Heart left ventricle (tissue), 16 donors: ENCODE data around the gene HACE1. TPM values are rescaled to one million over a fixed set of nuclear protein-coding genes. Genes with fewer than 3 reads are reported as not detected.

Experiments used
- ATAC-seq, 4 donors: fragments of 200-7000 bp; cut with Tn5 transposase; one replicate each; pipeline ENCODE4 v1.9.1; 2020 to 2022; ENCODE audit warnings: moderate library complexity in 4 of 4, mild to moderate bottlenecking in 3 of 4, moderate number of reproducible peaks in 1 of 4
- DNase-seq, 5 donors: peaks; one replicate each; pipeline ENCODE4 v3.0.0-alpha.2; 2020
- H3K27ac ChIP-seq, 12 donors: fragments of 200-600 bp; sonication (generic) in 4 of 12; one replicate each; pipeline versions ENCODE4 v1.5.0 to v1.8.0; 2016 to 2022; ENCODE audit warnings: mild to moderate bottlenecking in 2 of 12
- H3K27me3 ChIP-seq, 9 donors: fragments of 200-600 bp; sonication (generic) in 2 of 9; one replicate each; pipeline versions ENCODE4 v1.5.1 to v1.8.0; 2016 to 2022; ENCODE audit warnings: mild to moderate bottlenecking in 3 of 9
- H3K36me3 ChIP-seq, 9 donors: fragments of 200-600 bp; sonication (generic) in 2 of 9; one replicate each; pipeline versions ENCODE4 v1.5.0 to v1.8.0; 2018 to 2022; ENCODE audit warnings: mild to moderate bottlenecking in 2 of 9
- H3K4me1 ChIP-seq, 12 donors: fragments of 200-600 bp; sonication (generic) in 4 of 12; one replicate each; pipeline versions ENCODE4 v1.5.0 to v1.8.0; 2016 to 2022; ENCODE audit warnings: mild to moderate bottlenecking in 3 of 12
- H3K4me3 ChIP-seq, 12 donors: fragments of 200-600 bp; sonication (generic) in 4 of 12; one replicate each; pipeline versions ENCODE4 v1.5.0 to v1.8.0; 2017 to 2022; ENCODE audit warnings: mild to moderate bottlenecking in 9 of 12, moderate library complexity in 4 of 12
- H3K9me3 ChIP-seq, 12 donors: fragments of 200-600 bp; sonication (generic) in 4 of 12; one replicate each; pipeline versions ENCODE4 v1.5.0 to v1.8.0; 2016 to 2022; ENCODE audit warnings: mild to moderate bottlenecking in 1 of 12
- POLR2A ChIP-seq, 2 donors: fragments of 450-650 bp; IDR thresholded peaks; one replicate each; pipeline ENCODE4 v1.6.1; 2017; ENCODE audit warnings: antibody characterized with exemption in 2 of 2, mild to moderate bottlenecking in 2 of 2, moderate library complexity in 2 of 2
- WGBS, 4 donors: extraction: QIAGEN DNeasy Blood & Tissue Kit in 2 of 4; methylation state at CpG; one replicate each; pipeline versions ENCODE4 v1.1.5 to v1.1.7; 2013 to 2018; 5-methylcytosine and 5-hydroxymethylcytosine counted together
- intact Hi-C, 10 donors: fragments of 100-400 bp; cut with DNase I; formaldehyde crosslinking; loops; one replicate each; pipeline versions ENCODE4 v1.11.1 to v1.14.2; 2022
- polyA plus RNA-seq, 2 donors: library from polyadenylated mRNA; stranded (reverse); fragments of 200-250 nt; gene quantifications; one replicate each; pipeline ENCODE4 v1.2.3, GENCODE V29; 2013
- total RNA-seq, 9 donors: library from RNA; depleted of rRNA in 2 of 9; stranded (reverse); fragments of >200 nt in 2 of 9; fragmentation: NEBNext Ultra II Directional in 3 of 9; extraction: Animal tissue kit (Norgen Biotek cat#: 25700) in 3 of 9; gene quantifications; one replicate each; pipeline versions ENCODE4 v1.1.0 to v1.2.4, GENCODE V29; 2016 to 2023
- TF ChIP-seq, protein P1 (sequence below), 12 donors: fragments of 200-600 bp; sonication (generic) in 4 of 12; IDR thresholded peaks; one replicate each; pipeline versions ENCODE4 v1.5.0 to v1.8.0; 2018 to 2022; ENCODE audit warnings: antibody characterized with exemption in 12 of 12, mild to moderate bottlenecking in 5 of 12
- donor health status: ischemic (EF 13 %, LVEDD 7.1; RV severe dilation, severe dysfunction).
- donor health status: healthy with polysubstance abuse.
- donor health status: DM: no; HTN: yes; CAD: no.
- donor health status: DM: no; HTN: no; CAD: no.
- donor health status: ischemic (EF 25% LVEDD 6.9; RV normal size, moderate dysfunction).
- donor health status: ischemic (EF 25% LVEDD 5.7; RV mildly dilated, moderate dysfunction).
- donor health status: healthy.
- donor health status: DM: yes; HTN: yes; CAD: no.
- donor health status: ischemic (EF 35%, LVEDD 5.7; RV mildly dilated, moderate dysfunction).
- donor health status: nonischemic (EF 11% LVEDD 7.7; RV severe dilation, severe dysfunction).
- donor health status: DM: yes; HTN: yes; CAD: no.
- donor health status: PGD.
- donor health status: ischemic (EF 29% LVEDD 5.4; RV normal size, mild dysfunction).
- donor health status: nonischemic (EF 23%, LVEDD 6.1; RV moderate dilation, normal function).

Gene HACE1
- total and polyA plus RNA-seq, 11 donors = 2.9 to 8.6 (median 6.9) TPM

DNA sequence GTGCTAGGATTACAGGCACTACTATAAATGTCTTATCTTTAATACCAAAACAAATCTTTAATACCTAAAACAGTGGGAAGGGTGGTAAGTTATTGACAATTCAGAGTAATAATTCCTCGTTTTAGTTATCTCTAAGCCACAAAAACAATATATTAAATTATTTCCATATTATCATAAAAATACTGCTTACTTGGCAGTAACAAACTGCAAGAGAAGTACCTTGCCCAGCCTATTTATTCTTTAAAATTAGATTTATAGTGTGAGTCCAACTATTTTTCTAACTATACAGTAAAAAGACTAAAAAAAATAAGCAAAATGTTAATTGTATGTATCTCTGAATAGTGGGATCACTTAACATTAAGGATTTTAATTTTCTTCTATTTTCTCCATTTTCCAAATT is 123.2 kb downstream of the HACE1 start:
- H3K4me3 ChIP-seq = no peak overlapping the region
- TF ChIP-seq, protein P1, sequence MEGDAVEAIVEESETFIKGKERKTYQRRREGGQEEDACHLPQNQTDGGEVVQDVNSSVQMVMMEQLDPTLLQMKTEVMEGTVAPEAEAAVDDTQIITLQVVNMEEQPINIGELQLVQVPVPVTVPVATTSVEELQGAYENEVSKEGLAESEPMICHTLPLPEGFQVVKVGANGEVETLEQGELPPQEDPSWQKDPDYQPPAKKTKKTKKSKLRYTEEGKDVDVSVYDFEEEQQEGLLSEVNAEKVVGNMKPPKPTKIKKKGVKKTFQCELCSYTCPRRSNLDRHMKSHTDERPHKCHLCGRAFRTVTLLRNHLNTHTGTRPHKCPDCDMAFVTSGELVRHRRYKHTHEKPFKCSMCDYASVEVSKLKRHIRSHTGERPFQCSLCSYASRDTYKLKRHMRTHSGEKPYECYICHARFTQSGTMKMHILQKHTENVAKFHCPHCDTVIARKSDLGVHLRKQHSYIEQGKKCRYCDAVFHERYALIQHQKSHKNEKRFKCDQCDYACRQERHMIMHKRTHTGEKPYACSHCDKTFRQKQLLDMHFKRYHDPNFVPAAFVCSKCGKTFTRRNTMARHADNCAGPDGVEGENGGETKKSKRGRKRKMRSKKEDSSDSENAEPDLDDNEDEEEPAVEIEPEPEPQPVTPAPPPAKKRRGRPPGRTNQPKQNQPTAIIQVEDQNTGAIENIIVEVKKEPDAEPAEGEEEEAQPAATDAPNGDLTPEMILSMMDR (IDR thresholded peaks at IDR 0.05) = no peak
- no peak for TF ChIP-seq POLR2A (IDR thresholded peaks at IDR 0.05)
- WGBS, 4 donors = 90 to 96% (median 92%) methylated on average over 1 of the region's 1 CpG
- DNase-seq (no peak), ATAC-seq (no peak)
- H3K27ac ChIP-seq = no peak overlapping the region
- intact Hi-C loops = no loop called here
- H3K4me1 ChIP-seq = no peaks in the 10 kb centered on the region
- peaks cover 0 to 5% (median 0%) of the 10 kb centered on the region in 12 donors for H3K9me3 ChIP-seq
- H3K36me3 ChIP-seq = peaks cover 0 to 10% (median 0%) of the 10 kb centered on the region in 9 donors
- no peaks in the 10 kb centered on the region for H3K27me3 ChIP-seq

DNA sequence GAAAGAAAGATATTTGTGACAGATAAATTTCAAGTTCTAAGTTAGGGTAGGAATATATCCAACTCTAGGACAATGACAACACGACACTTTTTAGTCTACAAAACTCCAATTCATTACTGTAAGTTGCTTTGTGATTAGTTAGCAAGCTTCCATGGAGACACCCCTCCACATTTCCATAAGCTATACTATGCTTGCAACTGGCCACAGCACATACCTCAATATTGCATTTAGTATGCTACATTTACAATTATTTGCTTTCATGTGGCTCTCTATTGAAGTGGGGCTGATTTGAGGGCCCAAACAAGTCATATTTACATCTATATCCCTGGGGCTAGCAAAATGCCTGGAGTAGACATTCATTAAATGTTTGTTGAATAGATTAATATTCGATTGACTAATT is 129.3 kb downstream of the HACE1 start:
- peaks cover 0 to 13% (median 0%) of the 10 kb centered on the region in 12 donors for H3K4me1 ChIP-seq
- no peak overlapping the region for H3K4me3 ChIP-seq
- WGBS, 4 donors = 65 to 97% (median 94%) methylated on average over 2 of the region's 2 CpGs
- H3K9me3 ChIP-seq = no peaks in the 10 kb centered on the region
- H3K27ac ChIP-seq = no peak overlapping the region
- intact Hi-C loops = no loop called here
- H3K36me3 ChIP-seq = peaks cover 0 to 14% (median 0%) of the 10 kb centered on the region in 9 donors
- ATAC-seq (no peak), DNase-seq (no peak)
- TF ChIP-seq, protein P1 (IDR thresholded peaks at IDR 0.05) = no peak
- no peak for TF ChIP-seq POLR2A (IDR thresholded peaks at IDR 0.05)
- H3K27me3 ChIP-seq = no peaks in the 10 kb centered on the region

- Histone ChIP-seq H3K4me3 (no peak overlapping the region), H3K36me3 (peaks cover 0 to 14% (median 0%) of the 10 kb centered on the region in 9 donors), H3K27ac (no peak overlapping the region), H3K9me3 (no peaks in the 10 kb centered on the region), H3K4me1 (peaks cover 0 to 13% (median 0%) of the 10 kb centered on the region in 12 donors), H3K27me3 (no peaks in the 10 kb centered on the region)
- TF ChIP-seq, protein P1 (IDR thresholded peaks at IDR 0.05) = no peak
- TF ChIP-seq POLR2A (IDR thresholded peaks at IDR 0.05) = no peak
- intact Hi-C loops = no loop called here
- ATAC-seq = no peak
- DNase-seq = no peak
Measured at GRCh38 chr6:104729433-104729832, 130.3 kb downstream of the HACE1 start.

DNA sequence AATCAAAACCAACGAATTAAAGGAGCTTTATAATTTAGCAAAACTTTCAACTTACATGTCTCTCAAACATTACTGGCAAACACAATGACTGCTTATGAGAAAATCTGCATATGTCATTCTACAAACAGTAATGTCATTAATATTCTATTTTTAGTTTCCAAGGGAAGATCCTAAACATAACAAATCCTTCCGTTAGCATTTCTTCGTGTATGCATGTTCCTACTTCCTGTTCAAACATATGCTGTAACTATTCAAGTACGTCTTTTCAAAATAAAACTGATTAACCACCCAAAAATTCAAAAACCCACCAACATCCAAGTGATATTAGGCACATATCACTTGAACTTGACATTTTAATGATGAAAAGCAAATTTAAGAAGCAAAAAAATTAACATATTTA is 131.3 kb downstream of the HACE1 start:
- DNase-seq = no peak
- Histone ChIP-seq H3K27me3 (no peaks in the 10 kb centered on the region), H3K36me3 (peaks cover 0 to 14% (median 0%) of the 10 kb centered on the region in 9 donors), H3K27ac (no peak overlapping the region), H3K4me3 (no peak overlapping the region), H3K4me1 (peaks cover 0 to 13% (median 0%) of the 10 kb centered on the region in 12 donors), H3K9me3 (no peaks in the 10 kb centered on the region)
- no peak for ATAC-seq
- TF ChIP-seq, protein P1 (IDR thresholded peaks at IDR 0.05) = no peak
- no peak for TF ChIP-seq POLR2A (IDR thresholded peaks at IDR 0.05)
- intact Hi-C loops = no loop called here
- WGBS, 4 donors = 36 to 53% (median 43%) methylated on average over 4 of the region's 4 CpGs
